Measurements from ENCODE around the gene OR2T10.
"Not testable (repeated sequence)": the region's sequence is repeated elsewhere in the genome, so short reads cannot be mapped to it uniquely, and the experiment has no call there.

Gene OR2T10, protein sequence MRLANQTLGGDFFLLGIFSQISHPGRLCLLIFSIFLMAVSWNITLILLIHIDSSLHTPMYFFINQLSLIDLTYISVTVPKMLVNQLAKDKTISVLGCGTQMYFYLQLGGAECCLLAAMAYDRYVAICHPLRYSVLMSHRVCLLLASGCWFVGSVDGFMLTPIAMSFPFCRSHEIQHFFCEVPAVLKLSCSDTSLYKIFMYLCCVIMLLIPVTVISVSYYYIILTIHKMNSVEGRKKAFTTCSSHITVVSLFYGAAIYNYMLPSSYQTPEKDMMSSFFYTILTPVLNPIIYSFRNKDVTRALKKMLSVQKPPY

GRCh38 chr1:248597589-248597988 lies at the start of gene OR2T10:
Gene OR2T10 (minus strand): TSS chr1:248597700. CDS start chr1:248593768, 3,932 bp downstream.
- no peak for DNase-seq (ENCODE audit: low spot score)

DNA sequence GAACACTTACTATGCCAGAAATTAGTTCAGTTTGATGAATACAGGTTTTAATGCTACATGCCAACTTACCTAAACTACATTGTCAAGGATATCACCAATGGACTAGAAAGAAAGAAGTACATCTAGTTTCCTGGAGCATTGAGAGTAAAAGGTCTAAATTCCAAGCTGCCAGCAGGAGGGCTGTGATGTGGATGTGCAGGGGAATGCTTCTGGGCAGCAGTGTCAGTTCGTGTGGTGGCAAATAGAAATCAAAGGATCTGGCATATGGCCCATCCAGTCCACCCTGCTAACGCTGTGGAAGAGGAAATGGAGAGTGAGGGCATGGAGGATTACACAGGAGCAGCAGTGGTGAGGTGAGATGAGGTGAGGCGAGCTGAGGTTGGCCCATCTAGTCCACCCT lies 47.7 kb upstream of the OR2T10 start, which contains the start of gene OR2T35:
TSS of gene OR2T35 (minus strand) at position 101 of the 400 bp plus-strand sequence. CDS start 6,020 bp downstream, outside the sequence.
- DNase-seq (ENCODE audit: low spot score) = not testable (repeated sequence)

DNA sequence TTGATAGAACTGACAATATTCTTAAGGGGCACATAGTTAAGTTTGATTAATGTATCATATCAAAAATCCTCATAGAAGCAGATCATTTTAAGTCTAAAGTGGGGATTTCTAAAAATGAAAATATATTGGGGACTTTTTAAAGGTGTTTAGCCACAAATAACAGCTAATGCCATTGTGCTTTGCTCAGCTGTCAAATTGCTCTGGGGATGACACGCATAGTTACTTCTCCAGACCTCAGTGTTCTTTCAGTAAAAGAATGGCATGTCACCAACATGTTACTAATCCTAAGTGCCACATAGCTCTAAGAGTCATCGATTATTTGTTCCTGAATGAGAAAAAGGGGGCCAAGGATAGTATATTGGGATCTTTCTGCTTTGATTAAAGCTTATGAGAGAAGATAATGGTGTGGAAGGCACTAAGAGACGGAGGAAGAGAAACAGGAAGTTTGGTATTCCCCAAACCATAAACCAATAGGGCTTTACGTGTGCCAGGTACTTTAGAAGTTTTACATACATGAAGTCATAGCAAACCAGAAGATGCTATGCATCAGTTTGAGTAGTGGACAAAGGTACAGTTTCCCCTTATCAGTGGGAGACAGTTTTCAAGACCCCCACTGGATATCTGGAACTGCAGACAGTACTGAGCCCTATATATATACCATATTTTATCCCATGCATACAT lies 45.6 kb upstream of the OR2T10 start:
- DNase-seq (ENCODE audit: low spot score) = not testable (repeated sequence)

DNA sequence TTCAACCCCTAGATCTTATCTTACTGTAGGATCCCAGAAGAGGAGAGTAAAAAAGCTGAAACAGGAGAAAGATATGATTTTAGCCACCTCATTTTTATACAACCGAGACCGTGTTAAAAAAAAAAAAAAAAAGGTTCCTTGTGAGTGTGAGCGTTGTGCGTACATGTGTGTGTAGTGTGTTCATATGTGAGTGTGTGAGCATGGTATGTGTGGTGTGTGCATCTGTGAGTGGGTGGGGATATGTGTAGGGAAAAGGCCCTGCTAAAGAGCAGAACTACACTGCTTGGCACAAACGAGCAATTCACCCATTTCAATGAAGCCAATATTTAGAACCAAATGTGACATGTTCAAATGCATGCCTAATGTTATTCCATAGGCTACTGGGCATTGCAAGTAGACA lies 44.1 kb upstream of the OR2T10 start:
- DNase-seq (ENCODE audit: low spot score) = not testable (repeated sequence)

DNA sequence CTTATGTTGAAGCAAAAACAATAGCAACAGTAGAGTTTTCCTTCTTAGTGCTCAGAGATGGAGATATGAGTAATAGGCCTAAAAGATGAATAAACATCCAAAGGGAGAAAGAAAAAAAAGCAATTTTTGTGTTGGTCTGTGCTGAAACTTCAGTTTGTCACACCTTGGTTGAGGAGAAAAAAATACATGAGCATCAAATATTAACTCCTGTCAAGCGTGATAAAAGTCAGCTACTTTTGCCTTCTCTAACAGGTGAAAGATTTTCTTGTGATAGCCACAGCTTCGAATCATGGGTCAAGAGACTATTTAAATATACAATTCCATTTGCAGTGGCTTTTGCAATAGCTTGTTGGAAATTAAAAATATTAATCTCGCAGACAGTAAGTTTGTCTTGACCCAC lies 43.4 kb upstream of the OR2T10 start:
- DNase-seq (ENCODE audit: low spot score) = not testable (repeated sequence)

DNA sequence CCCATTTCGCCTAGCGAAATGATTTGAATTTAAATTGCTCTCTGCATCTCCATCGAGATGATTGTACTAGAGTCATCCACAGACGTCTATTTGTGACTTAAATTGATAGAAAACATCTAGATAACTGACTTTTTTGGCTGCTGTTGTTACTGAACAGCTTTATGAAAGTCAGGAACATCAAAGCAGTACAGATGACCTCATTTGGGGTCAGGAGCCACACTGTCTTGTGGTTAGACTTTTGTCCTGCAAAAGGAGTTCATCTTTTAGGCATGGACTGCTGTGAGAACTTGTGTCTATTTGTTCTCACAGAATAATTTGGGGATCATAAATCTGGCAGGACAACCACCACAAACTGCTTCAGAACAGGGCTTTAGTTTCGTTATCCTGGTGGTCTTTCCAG lies 42.2 kb upstream of the OR2T10 start:
- not testable (repeated sequence) for DNase-seq (ENCODE audit: low spot score)

- not testable (repeated sequence) for DNase-seq (ENCODE audit: low spot score)
These were observed 39.1 kb upstream of the OR2T10 start for GRCh38 chr1:248636612-248637011.

DNA sequence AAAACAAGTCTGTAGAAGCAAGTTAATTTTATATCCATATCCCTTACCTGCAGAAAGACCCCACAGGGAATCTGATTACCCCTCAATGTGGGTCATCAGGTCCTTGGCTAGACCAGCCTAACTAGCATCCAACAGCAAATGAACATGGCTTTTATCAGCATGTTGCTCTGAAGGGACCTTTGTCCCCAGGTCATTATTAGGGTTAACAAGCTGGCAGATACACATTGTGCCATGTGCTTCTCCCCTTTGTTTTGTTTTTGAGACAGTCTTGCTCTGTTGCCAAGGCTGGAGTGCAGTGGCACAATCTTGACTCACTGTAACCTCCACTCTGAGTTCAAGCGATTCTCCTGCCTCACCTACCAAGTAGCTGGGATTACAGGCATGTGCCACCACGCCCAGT lies 37.5 kb upstream of the OR2T10 start, which contains the start of gene OR2T11:
TSS of gene OR2T11 (minus strand) at position 101 of the 400 bp plus-strand sequence. CDS start 7,963 bp downstream, outside the sequence.
- not testable (repeated sequence) for DNase-seq (ENCODE audit: low spot score)

DNA sequence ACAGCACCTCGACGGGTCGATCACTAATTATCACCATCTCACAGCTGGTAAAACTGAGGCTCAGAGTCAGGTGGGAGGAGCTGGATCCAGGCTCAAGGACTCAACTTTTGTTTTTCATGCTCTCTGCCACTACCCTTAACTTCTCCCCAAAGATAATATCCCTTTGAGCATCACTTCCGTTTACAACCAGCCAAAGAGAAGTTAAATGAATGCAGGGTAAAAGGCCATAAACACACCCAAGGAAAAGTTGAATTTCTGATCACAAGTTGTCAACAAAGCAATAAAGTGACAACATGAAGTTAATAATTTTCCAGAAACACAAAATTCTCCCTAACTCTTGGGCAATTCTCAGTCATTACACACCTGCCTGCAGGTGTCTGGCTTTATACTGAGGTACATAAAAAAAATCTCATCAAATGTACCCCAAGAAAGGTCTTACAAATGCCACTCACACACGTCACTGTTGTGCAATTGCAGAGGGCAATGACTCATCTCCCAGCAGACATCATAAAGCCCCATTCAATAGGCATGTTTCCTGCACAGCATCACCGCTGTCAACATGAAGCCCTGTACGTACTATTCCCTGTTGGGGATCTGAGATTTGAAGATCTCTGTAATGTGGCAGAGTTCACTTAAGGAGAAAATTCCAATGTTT lies 34.0 kb upstream of the OR2T10 start:
- no peak for DNase-seq (ENCODE audit: low spot score)

- no peak for DNase-seq (ENCODE audit: low spot score)
These were observed 33.1 kb upstream of the OR2T10 start for GRCh38 chr1:248630551-248630950.

GRCh38 chr1:248627971-248628844 lies 30.7 kb upstream of the OR2T10 start:
- DNase-seq (ENCODE audit: low spot score) = no peak

DNA sequence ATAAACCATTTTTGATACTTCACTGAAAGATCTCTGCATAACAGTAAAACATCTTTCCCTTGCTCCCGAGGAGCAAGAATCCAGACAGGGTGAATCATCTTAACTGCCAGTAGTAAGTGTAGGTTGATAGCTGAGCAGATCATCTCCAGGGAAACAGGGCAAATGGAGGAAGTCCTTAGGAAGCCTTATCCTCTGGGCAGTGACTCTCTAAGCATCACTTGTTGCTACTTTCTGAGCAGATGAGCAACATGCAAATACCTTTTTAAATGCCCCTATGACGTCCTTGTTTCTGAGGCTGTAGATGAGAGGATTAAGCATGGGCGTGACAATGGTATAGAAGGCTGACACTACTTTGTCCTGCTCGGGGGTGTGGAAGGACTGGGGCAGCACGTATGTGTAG lies 28.5 kb upstream of the OR2T10 start:
- no peak for DNase-seq (ENCODE audit: low spot score)

GRCh38 chr1:248625166-248625565 lies 27.7 kb upstream of the OR2T10 start:
- no peak for DNase-seq (ENCODE audit: low spot score)

DNA sequence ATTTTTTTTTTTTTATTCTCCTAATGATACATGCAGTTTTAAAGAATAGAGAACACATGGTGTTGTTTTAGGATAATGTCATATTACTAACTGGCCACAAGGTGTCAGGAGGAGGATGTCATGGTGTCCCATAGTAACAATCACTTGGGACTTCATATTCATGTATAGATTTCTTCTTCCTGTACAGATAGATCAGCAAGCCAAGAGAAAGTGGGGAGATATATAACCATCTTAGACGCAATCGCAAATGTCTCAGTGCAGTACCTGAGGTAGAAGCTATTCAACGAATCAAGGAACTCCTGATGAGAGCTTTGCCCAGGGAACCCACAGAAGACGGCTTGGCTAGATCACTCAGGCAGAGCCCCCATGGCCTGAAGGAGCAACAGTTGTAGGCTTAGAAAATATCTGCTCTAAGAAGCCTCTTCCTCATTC lies 25.1 kb upstream of the OR2T10 start:
- peak; percentile 50 for DNase-seq (ENCODE audit: low spot score)

- no peak for DNase-seq (ENCODE audit: low spot score)
These were observed 24.3 kb upstream of the OR2T10 start for GRCh38 chr1:248621770-248622169.

DNA sequence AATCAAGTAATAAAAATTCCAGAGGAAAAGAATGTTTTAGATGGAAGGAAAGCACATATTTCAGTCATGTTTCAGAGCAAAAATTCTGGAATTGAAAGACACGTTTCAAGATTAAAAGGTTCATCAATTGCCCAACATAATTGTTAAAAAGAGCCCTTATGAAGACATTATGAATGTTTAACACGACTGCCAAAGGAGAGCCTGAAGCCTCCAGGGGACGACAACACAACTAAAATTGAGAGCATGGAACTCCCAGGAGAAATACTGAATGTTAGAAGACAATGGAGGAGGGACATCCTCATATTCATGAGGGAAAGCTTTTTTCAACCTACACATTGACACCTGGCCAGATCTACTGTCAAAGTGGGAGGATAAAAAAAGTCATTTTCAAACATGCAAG lies 21.4 kb upstream of the OR2T10 start:
- DNase-seq (ENCODE audit: low spot score) = peak; percentile 55

DNA sequence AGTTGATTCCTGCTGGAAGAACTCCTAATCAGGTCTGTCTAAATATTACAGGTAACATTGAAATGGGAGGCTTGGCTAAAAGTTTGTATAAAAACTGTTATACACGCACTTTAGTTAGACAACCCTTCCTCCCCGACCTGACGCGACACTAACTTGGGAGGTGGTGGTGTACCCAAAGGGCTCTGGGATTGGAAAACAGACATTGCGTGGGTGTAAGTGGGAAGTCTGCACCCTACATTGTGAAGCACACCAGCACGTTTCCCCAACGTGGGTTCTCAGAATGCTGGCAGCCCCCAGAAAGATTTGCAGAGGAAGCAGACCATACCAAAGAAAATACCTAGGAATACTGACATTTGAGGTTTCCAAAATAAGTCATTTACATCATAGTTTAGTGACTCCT lies 20.6 kb upstream of the OR2T10 start:
- no peak for DNase-seq (ENCODE audit: low spot score)

DNA sequence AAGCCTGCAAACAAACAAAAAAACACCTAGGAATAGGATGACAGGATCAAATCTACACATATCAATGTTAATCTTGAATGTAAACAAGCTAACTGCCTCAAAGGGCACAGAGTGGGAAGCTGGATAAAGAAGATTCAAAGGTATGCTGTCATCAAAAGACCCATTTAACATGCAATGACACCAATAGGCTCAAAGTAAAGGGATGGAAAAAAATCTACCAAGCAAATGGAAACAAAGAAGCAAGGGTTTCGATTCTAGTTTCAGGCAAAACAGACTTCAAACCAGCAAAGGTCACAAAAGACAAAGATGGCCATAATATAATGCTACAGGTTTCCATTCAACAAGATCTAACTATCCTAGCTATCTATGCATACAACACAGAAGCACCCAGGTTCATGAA lies 16.2 kb upstream of the OR2T10 start:
- DNase-seq (ENCODE audit: low spot score) = no peak

- DNase-seq (ENCODE audit: low spot score) = no peak
These were observed 14.4 kb upstream of the OR2T10 start for GRCh38 chr1:248611883-248612414.

GRCh38 chr1:248610301-248610700 lies 12.8 kb upstream of the OR2T10 start:
- DNase-seq (ENCODE audit: low spot score) = no peak

GRCh38 chr1:248599396-248599795 lies 1.9 kb upstream of the OR2T10 start:
- no peak for DNase-seq (ENCODE audit: low spot score)
